ENCODE measurements around the gene B3GAT3.

GRCh38 chr11:62654297-62654696, 32.5 kb upstream of the B3GAT3 start:
- TF ChIP-seq CTCF (conservative IDR thresholded peaks at IDR 0.05 in 1 of 2, IDR thresholded peaks at IDR 0.05 in 1 of 2; ENCODE audit: extremely low read depth in 1 of 2, insufficient read depth in 1 of 2, low read depth in 1 of 2, low read length in 2 of 2) (no peak), EZH2 (IDR thresholded peaks at IDR 0.05; ENCODE audit: borderline replicate concordance, low read length) (no peak)

Measured in mammary epithelial cell (primary cell).